HEK293 (cell line): ENCODE results near the gene SMIM22.

Experiments used
- ZNF544 ChIP-seq: fragments of 450-650 bp; formaldehyde crosslinking; IDR thresholded peaks from 2 replicates; pipeline ENCODE4 v1.5.0; 2017; ENCODE audit warnings: missing biosample characterization, missing genetic modification characterization
- TF ChIP-seq, protein P1 (sequence below): fragments of 450-650 bp; formaldehyde crosslinking; IDR thresholded peaks from 2 replicates; pipeline ENCODE4 v1.5.1; 2016; ENCODE audit warnings: missing biosample characterization, missing genetic modification characterization

- TF ChIP-seq ZNF544 (tag by site-specific recombination) = no peak
- TF ChIP-seq, protein P1, sequence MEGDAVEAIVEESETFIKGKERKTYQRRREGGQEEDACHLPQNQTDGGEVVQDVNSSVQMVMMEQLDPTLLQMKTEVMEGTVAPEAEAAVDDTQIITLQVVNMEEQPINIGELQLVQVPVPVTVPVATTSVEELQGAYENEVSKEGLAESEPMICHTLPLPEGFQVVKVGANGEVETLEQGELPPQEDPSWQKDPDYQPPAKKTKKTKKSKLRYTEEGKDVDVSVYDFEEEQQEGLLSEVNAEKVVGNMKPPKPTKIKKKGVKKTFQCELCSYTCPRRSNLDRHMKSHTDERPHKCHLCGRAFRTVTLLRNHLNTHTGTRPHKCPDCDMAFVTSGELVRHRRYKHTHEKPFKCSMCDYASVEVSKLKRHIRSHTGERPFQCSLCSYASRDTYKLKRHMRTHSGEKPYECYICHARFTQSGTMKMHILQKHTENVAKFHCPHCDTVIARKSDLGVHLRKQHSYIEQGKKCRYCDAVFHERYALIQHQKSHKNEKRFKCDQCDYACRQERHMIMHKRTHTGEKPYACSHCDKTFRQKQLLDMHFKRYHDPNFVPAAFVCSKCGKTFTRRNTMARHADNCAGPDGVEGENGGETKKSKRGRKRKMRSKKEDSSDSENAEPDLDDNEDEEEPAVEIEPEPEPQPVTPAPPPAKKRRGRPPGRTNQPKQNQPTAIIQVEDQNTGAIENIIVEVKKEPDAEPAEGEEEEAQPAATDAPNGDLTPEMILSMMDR = no peak
Observed at GRCh38 chr16:4760221-4760910, 34.8 kb upstream of the SMIM22 start.
